Endothelial cell (in vitro differentiated cells): ENCODE data around the gene TNFSF15. TPM values are rescaled to one million over a fixed set of nuclear protein-coding genes. Genes with fewer than 3 reads are reported as not detected.

Experiments
- DNase-seq: peaks from one replicate; pipeline ENCODE4 v3.0.0; 2021; ENCODE audit warnings: low spot score
- H3K27ac Mint-ChIP-seq: one replicate; pipeline ENCODE4 v1.8.0; 2021; ENCODE audit warnings: mixed read lengths, inconsistent platforms; ENCODE audit not compliant: unreplicated experiment
- H3K27me3 Mint-ChIP-seq: one replicate; pipeline ENCODE4 v1.8.0; 2021; ENCODE audit warnings: mild to moderate bottlenecking, moderate library complexity, mixed read lengths, inconsistent platforms; ENCODE audit not compliant: unreplicated experiment
- H3K36me3 Mint-ChIP-seq: one replicate; pipeline ENCODE4 v1.8.0; 2021; ENCODE audit warnings: mild to moderate bottlenecking, low read depth, mixed read lengths, inconsistent platforms; ENCODE audit not compliant: unreplicated experiment
- H3K4me1 Mint-ChIP-seq: one replicate; pipeline ENCODE4 v1.8.0; 2021; ENCODE audit warnings: mild to moderate bottlenecking, mixed read lengths, inconsistent platforms; ENCODE audit not compliant: unreplicated experiment
- H3K4me3 Mint-ChIP-seq: one replicate; pipeline ENCODE4 v1.8.0; 2021; ENCODE audit warnings: mild to moderate bottlenecking, mixed read lengths, inconsistent platforms; ENCODE audit not compliant: unreplicated experiment
- H3K9me3 Mint-ChIP-seq: one replicate; pipeline ENCODE4 v1.8.0; 2021; ENCODE audit warnings: mixed read lengths, inconsistent platforms; ENCODE audit not compliant: unreplicated experiment
- total RNA-seq: library from RNA; stranded (reverse); fragmentation: NEBNext Ultra II Directional; extraction: Animal tissue kit (Norgen Biotek cat#: 25700); gene quantifications from one replicate; pipeline ENCODE4 v1.2.1, GENCODE V29; 2021; ENCODE audit not compliant: unreplicated experiment
- TF ChIP-seq, protein P1 (sequence below): fragments of 200-600 bp; sonication (generic); IDR thresholded peaks from one replicate; pipeline ENCODE4 v1.5.0; 2021; ENCODE audit warnings: antibody characterized with exemption; ENCODE audit not compliant: unreplicated experiment

Gene TNFSF15
- total RNA-seq, 1 donor from 2014 or later, result not detected

DNA sequence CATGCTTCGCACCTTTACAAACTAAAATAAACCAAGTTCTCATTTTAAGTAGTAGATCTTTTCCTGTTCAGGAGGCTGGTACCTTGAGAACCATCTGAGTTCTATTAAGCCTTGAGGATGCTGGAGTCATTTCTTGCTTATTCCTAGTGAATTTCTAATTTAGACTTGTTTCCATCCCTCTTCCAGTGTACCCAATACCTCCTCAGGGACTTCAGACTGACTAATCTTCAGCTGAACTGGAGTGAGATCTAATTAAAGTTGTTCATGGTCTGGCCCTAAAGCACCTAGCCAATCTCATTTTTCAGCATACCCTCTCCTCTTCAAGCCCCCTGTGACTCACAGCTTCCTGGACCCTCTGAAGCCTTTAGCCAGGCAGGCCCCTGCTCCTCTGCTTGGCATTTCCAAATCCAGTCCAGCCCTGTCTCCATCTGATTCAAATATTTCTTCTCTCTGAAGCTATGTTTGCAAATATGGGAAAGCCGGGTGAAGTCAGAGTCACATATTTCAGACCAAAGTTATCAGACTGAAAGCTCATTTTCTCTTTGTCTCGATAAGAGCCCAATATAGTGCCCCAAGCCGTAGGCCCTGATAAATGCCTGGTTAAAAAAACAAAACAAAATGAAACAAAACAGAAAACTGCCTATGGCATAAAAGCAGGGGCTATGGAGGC lies 19.4 kb upstream of the TNFSF15 start:
- TF ChIP-seq, protein P1, sequence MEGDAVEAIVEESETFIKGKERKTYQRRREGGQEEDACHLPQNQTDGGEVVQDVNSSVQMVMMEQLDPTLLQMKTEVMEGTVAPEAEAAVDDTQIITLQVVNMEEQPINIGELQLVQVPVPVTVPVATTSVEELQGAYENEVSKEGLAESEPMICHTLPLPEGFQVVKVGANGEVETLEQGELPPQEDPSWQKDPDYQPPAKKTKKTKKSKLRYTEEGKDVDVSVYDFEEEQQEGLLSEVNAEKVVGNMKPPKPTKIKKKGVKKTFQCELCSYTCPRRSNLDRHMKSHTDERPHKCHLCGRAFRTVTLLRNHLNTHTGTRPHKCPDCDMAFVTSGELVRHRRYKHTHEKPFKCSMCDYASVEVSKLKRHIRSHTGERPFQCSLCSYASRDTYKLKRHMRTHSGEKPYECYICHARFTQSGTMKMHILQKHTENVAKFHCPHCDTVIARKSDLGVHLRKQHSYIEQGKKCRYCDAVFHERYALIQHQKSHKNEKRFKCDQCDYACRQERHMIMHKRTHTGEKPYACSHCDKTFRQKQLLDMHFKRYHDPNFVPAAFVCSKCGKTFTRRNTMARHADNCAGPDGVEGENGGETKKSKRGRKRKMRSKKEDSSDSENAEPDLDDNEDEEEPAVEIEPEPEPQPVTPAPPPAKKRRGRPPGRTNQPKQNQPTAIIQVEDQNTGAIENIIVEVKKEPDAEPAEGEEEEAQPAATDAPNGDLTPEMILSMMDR, result no peak
- Mint-ChIP-seq H3K4me3 (no peak overlapping the region), H3K36me3 (no peaks in the 10 kb centered on the region), H3K27me3 (no peaks in the 10 kb centered on the region), H3K9me3 (no peaks in the 10 kb centered on the region), H3K27ac (no peak overlapping the region), H3K4me1 (peaks cover 3% of the 10 kb centered on the region)
- no peak for DNase-seq

DNA sequence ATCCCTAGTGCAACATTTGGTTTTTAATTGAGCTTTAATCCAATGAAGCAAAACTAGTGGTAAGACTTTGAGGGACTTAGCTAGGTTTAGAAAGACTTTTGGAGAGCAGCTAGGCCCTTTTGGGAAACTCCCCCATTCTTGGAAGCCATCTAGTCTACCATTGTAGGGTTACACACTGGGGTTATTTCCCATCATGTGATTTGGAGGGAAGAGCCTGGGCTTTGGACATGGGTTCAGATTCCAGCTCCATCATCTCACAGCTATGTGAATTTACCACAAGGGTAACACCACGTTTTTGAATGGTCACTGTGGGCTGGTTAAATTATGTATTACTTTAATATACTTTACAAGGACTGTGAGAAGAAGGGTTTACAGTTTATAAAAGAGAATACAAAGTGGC lies 18.3 kb upstream of the TNFSF15 start:
- Mint-ChIP-seq H3K9me3 (no peaks in the 10 kb centered on the region), H3K27ac (no peak overlapping the region), H3K4me3 (no peak overlapping the region), H3K36me3 (no peaks in the 10 kb centered on the region), H3K27me3 (no peaks in the 10 kb centered on the region), H3K4me1 (peaks cover 3% of the 10 kb centered on the region)
- DNase-seq, result no peak
- TF ChIP-seq, protein P1, result no peak

DNA sequence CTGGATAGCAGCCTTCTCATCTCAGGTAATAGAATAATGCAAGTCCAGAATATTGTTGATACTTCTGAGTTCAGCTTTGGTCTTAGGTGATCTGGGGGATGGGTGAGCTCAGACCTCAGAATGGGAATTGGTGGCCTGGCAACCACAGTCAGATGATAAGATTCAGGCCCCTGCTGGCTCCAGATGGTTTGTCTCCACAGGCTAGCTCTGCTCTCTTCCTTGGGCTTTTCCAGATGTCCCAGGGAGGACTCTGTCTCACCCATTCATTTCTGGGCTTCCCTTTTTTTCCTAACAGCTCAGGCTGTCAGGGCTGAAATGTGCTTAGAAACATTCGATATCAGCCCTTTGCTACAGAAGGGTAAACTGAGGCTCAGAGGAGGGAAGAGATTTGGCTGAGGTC lies 17.6 kb upstream of the TNFSF15 start:
- Mint-ChIP-seq H3K4me1 (peaks cover 3% of the 10 kb centered on the region), H3K36me3 (no peaks in the 10 kb centered on the region), H3K27me3 (no peaks in the 10 kb centered on the region), H3K9me3 (no peaks in the 10 kb centered on the region), H3K27ac (no peak overlapping the region), H3K4me3 (no peak overlapping the region)
- TF ChIP-seq, protein P1, result no peak
- no peak for DNase-seq

DNA sequence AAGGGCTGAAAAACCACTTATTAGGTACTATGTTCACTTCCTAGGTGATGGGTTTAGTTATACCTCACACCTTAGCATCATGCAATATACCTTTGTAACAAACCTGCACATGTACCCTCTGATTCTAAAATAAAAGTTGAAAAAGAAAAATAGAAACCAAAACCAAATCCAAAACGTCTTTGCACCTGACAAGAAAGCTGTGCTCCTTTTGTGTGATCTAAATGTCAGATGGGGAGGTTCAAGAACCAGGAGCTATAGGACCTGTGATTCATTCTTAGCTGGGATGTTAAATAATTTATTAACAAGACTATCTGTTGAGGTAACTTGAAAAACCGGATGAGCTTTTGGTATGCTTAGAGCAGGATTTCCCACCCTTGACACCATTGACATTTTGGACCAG lies 16.9 kb upstream of the TNFSF15 start:
- Mint-ChIP-seq H3K36me3 (no peaks in the 10 kb centered on the region), H3K27me3 (no peaks in the 10 kb centered on the region), H3K9me3 (no peaks in the 10 kb centered on the region), H3K27ac (no peak overlapping the region), H3K4me3 (no peak overlapping the region), H3K4me1 (no peaks in the 10 kb centered on the region)
- TF ChIP-seq, protein P1, result no peak
- DNase-seq, result no peak

DNA sequence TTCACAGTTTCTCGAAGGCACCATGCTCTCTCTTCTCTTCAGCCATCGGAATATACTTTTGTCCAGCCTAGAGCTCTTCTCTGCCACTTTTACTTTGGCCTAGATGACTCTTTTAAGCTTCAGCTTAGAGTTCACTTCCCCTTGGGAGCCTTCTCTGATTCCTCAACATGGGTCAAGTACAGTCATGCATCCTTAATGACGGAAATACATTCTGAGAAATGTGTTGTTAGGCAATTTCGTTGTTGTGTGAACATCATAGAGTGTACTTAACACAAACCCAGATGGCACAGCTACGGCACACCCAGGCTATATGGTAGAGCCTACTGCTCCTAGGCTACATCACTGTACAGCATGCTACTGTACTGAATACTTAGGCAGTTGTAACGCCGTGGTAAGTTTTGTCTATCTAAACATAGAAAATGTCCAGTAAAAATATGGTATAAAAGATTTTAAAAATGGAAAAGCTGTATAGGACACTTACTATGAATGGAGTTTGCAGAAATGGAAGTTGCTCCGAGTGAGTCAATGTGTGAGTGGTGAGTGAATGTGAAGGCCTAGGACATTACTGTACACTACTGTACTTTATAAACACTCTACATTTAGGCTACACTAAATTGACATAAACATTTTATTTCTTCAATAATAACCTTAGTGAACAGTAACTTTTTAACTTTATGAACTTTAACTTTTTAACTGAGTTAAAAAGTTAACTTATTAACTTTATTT lies 15.1 kb upstream of the TNFSF15 start:
- H3K4me1 Mint-ChIP-seq, result no peaks in the 10 kb centered on the region
- TF ChIP-seq, protein P1, result no peak
- H3K27me3 Mint-ChIP-seq, result peaks cover 2% of the 10 kb centered on the region

More for the DNA sequence above, 15.1 kb upstream of the TNFSF15 start:
- Mint-ChIP-seq H3K9me3 (no peaks in the 10 kb centered on the region), H3K27ac (peak overlapping the region; percentile 43), H3K4me3 (no peak overlapping the region), H3K36me3 (no peaks in the 10 kb centered on the region)
- DNase-seq, result no peak
